Mononuclear cell (primary cell): ENCODE measurements around the gene NRN1L. TPM values are rescaled to one million over a fixed set of nuclear protein-coding genes. Genes with fewer than 3 reads are reported as not detected.
A peak's percentile ranks its signal among the peaks of the same experiment; 100 is the strongest.
"Not testable (repeated sequence)": the region's sequence is repeated elsewhere in the genome, so short reads cannot be mapped to it uniquely, and the experiment has no call there.

Source experiments
- H3K27me3 ChIP-seq: 2 replicates; pipeline ENCODE4 v1.6.0; 2011; ENCODE audit warnings: low read length, control low read depth; ENCODE audit not compliant: insufficient read depth
- H3K4me1 ChIP-seq: 2 replicates; pipeline ENCODE4 v1.5.1; 2011; ENCODE audit warnings: mild to moderate bottlenecking, low read length, control low read depth; ENCODE audit not compliant: insufficient read depth
- H3K4me3 ChIP-seq: 2 replicates; pipeline ENCODE4 v1.5.1; 2011; ENCODE audit warnings: mild to moderate bottlenecking, low read length, moderate library complexity
- H3K9me3 ChIP-seq: 2 replicates; pipeline ENCODE4 v1.5.1; 2011; ENCODE audit warnings: low read depth, mild to moderate bottlenecking, control low read depth, low read length
- total RNA-seq: library from RNA; depleted of rRNA; stranded (reverse); fragments of >200 nt; gene quantifications from one replicate; pipeline ENCODE4 v1.2.3, GENCODE V29; 2012

Gene NRN1L
- total RNA-seq, result not detected

DNA sequence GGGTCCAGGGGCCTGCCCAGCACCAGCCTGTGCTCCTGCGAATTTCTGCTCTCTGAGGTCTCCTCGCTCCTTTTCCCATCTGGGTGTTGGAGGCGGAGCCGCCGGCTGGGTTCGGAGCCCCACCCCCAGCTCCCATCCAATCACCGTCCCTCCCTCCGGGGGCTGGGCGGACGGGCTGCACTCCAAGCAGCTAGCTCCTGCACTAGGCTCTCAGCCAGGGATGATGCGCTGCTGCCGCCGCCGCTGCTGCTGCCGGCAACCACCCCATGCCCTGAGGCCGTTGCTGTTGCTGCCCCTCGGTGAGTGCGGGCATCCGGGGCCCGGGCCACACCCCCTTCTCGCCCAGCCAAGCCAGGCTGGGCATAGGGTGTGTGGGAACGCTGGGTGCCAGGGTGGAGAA, at the start of gene NRN1L:
Gene NRN1L (plus strand): TSS at position 202 of the 400 bp plus-strand sequence. CDS start 19 bp downstream, at position 221.
- H3K9me3 ChIP-seq, result no peaks in the 10 kb centered on the region
- H3K4me3 ChIP-seq, result no peak within 1 kb of the TSS
- H3K27me3 ChIP-seq, result no peaks in the 10 kb centered on the region
- no peaks in the 10 kb centered on the region for H3K4me1 ChIP-seq

DNA sequence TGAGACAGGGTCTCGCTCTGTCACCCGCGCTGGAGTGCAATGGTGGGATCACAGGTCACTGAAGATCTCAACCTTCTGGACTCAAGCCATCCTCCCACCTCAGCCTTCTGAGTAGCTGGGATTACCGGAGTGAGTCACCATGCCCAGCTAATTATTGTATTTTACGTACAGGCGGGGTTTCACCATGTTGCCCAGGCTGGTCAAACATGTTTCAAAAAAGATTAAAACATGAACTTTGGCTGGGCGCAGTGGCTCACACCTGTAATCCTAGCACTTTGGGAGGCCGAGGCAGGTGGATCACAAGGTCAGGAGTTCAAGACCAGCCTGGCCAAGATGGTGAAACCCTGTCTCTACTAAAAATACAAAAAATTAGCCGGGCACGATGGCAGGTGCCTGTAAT, 47.5 kb upstream of the NRN1L start:
- not testable (repeated sequence) for H3K27me3 ChIP-seq, H3K4me3 ChIP-seq, H3K9me3 ChIP-seq
- H3K4me1 ChIP-seq, result peaks cover 23% of the 10 kb centered on the region

DNA sequence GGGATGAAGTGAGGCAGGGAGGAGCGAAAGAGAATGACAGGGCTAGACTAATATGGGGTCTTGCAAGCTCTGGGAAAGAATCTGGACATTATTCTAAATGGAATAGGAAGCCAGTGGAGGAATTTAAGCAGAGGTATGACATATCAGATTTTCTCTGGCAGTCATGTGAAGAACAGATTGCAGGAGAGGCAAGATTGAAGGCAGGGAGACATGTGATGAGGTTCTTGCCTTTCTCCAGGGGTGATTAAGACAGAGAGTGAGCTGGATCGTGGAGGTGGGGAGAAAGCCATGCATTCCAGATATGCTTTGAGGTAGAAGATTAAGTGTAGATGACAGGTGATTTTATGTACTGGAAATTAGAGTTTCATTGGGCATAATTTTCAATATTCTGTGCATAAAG, 46.9 kb upstream of the NRN1L start:
- peaks cover 20% of the 10 kb centered on the region for H3K4me1 ChIP-seq
- H3K9me3 ChIP-seq, result no peaks in the 10 kb centered on the region
- no peaks in the 10 kb centered on the region for H3K27me3 ChIP-seq
- no peak overlapping the region for H3K4me3 ChIP-seq

DNA sequence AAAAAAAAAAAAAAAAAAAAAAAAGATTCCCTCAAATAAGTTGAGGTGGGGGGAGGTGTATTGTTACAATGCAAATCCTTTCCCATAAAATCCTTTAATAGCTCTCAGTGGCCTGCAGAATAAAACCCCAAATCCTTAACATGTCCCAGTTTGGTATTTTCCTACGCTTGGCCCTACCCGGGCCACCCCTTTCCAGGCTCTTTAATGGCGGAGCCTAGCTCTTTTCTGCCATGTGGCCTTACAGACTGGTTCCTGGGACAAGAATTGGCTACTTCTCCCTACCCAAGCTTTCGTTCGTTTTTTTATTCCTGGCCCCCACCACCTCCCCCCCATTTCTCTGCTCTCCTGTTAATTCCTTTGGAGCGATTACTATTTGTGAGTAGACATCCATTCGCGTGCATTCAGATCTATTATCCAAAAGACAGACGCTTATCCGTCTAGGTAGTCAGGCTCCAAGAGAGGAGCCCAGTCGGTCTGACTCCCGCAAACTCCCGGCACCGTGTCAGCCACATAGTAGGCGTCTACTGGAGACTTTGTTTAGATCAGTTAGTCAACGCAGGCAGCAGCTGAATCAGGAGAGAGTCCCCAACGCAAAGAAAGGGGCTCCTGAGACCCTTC, 43.4 kb upstream of the NRN1L start:
- Histone ChIP-seq H3K4me3 (peak overlapping the region; percentile 84), H3K27me3 (no peaks in the 10 kb centered on the region), H3K4me1 (peaks cover 40% of the 10 kb centered on the region), H3K9me3 (no peaks in the 10 kb centered on the region)

DNA sequence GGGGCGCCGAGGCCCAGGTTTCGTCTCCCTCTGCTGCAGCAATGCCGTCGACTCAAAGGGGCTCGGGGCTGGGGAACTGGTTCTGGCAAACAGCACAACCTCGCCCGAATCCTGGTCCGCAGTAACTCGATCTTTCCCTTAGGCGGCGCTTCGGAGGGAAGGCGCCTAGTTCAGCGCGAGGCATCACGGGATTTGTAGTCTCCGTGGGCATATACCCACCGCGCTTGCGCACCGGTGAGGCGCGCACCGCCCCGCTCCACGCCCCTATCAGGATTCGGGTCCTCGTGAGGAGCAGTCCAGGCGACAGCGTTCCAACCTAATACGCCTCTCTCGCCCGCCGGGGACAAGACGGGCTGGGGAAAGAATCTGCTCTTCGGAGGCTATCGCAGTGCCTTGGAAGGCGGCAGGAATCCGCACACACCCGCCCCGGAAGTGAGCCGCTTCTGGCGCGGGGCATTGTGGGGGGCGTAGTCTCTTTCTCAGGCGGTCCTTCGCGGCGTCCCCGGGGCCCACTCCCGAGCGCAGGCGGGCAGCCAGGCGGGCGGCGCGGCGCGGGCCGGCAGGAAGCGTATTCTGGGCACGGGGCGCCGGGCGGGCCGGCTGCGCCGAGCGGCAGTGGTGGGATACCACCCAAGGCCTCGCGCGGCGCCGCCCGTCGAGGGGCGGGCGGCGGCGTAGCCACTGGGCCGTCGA, 42.7 kb upstream of the NRN1L start, which contains the start of gene THAP11:
Gene THAP11 (plus strand): TSS at position 505 of the 693 bp plus-strand sequence. CDS start 235 bp downstream, outside the sequence.
- peak within 1 kb of the TSS; percentile 84 for H3K4me3 ChIP-seq
- H3K9me3 ChIP-seq, result no peaks in the 10 kb centered on the region
- H3K4me1 ChIP-seq, result peaks cover 41% of the 10 kb centered on the region
- H3K27me3 ChIP-seq, result no peaks in the 10 kb centered on the region

DNA sequence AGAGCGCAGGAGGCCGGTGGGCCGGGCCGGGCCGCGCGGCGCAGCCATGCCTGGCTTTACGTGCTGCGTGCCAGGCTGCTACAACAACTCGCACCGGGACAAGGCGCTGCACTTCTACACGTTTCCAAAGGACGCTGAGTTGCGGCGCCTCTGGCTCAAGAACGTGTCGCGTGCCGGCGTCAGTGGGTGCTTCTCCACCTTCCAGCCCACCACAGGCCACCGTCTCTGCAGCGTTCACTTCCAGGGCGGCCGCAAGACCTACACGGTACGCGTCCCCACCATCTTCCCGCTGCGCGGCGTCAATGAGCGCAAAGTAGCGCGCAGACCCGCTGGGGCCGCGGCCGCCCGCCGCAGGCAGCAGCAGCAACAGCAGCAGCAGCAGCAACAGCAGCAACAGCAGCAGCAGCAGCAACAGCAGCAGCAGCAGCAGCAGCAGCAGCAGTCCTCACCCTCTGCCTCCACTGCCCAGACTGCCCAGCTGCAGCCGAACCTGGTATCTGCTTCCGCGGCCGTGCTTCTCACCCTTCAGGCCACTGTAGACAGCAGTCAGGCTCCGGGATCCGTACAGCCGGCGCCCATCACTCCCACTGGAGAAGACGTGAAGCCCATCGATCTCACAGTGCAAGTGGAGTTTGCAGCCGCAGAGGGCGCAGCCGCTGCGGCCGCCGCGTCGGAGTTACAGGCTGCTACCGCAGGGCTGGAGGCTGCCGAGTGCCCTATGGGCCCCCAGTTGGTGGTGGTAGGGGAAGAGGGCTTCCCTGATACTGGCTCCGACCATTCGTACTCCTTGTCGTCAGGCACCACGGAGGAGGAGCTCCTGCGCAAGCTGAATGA, 42.0 kb upstream of the NRN1L start:
- peak overlapping the region; percentile 84 for H3K4me3 ChIP-seq
- peaks cover 46% of the 10 kb centered on the region for H3K4me1 ChIP-seq
- no peaks in the 10 kb centered on the region for H3K9me3 ChIP-seq
- H3K27me3 ChIP-seq, result no peaks in the 10 kb centered on the region

DNA sequence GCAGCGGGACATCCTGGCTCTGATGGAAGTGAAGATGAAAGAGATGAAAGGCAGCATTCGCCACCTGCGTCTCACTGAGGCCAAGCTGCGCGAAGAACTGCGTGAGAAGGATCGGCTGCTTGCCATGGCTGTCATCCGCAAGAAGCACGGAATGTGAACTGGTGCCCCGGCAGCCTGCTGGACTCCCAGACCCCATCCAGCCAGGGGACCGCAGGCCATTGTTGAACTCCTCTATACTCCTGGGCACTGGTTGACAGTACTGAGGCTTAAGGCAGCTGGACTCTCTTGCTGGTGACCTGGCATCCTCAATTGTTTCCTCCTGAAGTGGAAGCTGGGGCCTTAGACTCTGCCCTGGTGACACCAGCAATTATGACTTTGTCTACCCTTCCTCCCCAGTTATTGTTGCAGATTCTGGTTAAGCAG, 41.3 kb upstream of the NRN1L start:
- H3K4me3 ChIP-seq, result peak overlapping the region; percentile 84
- H3K9me3 ChIP-seq, result no peaks in the 10 kb centered on the region
- H3K4me1 ChIP-seq, result peaks cover 52% of the 10 kb centered on the region
- H3K27me3 ChIP-seq, result no peaks in the 10 kb centered on the region

DNA sequence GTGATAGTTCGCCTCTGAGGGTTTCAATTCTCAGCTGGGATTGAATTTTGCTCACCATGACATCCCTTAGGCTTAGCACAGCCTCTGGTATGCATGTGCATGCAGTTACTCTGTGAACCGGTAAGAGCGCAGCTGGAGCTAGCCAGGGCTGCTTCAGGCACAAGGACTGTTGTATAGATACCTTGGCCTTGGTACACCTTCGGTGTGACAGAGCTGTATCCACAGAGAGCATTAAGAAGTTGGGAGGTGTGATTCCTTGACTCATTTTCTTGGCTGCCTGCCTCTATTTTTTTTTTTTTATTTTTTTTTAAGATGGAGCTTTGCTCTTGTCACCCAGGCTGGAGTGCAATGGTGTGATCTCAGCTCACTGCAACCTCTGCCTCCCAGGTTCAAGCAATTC, 40.2 kb upstream of the NRN1L start:
- Histone ChIP-seq H3K4me3 (no peak overlapping the region), H3K4me1 (peaks cover 57% of the 10 kb centered on the region), H3K9me3 (no peaks in the 10 kb centered on the region), H3K27me3 (no peaks in the 10 kb centered on the region)

DNA sequence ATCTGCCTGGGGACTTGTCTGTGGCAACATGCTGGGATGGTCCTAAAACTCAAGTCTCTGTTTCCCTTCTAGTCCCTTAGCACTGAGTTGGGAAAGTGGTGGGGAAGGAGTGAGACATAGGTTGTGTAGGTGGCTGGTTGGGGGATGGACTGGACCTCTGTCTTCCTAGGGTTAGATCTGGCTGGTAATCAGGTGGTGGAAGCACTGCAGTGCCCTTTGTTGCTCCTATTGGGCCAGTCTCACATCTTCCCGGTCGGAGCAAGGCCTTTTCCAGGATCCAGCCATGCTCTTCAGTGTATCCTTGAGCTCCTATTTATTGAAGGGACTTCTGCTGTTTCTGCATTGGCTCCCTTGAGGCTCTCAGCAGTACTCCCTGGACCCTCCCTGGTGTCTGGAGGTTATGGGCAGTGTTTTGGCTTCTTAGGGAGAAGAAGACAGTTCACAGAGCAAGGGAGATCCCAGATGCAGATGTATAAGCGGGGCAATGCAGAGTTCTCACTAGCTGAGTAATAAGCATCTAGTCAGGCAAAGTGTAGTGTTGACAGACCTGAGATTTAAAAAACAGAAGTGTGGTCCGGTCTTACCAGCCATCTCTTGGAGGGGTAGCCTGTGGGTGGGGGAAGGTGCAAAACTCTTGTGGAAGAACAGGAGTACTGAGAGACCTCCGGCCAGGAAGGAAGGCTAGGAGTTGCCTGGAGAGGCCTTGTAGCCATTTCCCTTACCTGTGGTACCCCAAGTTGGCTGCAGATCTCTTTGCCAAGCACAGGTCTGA, 39.2 kb upstream of the NRN1L start:
- Histone ChIP-seq H3K9me3 (no peaks in the 10 kb centered on the region), H3K4me1 (peaks cover 57% of the 10 kb centered on the region), H3K4me3 (peak overlapping the region; percentile 69), H3K27me3 (no peaks in the 10 kb centered on the region)

DNA sequence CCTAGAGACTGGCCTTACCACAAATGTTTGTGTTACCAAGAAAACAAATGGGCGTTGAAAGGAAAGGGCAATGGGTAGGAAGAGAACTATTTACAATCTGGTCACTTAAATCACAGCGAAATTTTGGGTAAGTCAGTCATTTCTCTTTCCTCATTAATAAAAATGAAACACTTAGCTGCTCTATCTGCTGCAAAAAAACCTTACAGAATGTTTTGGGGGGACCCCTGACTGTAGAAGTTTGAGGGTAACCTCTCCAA, 38.7 kb upstream of the NRN1L start:
- peaks cover 57% of the 10 kb centered on the region for H3K4me1 ChIP-seq
- H3K9me3 ChIP-seq, result no peaks in the 10 kb centered on the region
- peak overlapping the region; percentile 69 for H3K4me3 ChIP-seq
- no peaks in the 10 kb centered on the region for H3K27me3 ChIP-seq

DNA sequence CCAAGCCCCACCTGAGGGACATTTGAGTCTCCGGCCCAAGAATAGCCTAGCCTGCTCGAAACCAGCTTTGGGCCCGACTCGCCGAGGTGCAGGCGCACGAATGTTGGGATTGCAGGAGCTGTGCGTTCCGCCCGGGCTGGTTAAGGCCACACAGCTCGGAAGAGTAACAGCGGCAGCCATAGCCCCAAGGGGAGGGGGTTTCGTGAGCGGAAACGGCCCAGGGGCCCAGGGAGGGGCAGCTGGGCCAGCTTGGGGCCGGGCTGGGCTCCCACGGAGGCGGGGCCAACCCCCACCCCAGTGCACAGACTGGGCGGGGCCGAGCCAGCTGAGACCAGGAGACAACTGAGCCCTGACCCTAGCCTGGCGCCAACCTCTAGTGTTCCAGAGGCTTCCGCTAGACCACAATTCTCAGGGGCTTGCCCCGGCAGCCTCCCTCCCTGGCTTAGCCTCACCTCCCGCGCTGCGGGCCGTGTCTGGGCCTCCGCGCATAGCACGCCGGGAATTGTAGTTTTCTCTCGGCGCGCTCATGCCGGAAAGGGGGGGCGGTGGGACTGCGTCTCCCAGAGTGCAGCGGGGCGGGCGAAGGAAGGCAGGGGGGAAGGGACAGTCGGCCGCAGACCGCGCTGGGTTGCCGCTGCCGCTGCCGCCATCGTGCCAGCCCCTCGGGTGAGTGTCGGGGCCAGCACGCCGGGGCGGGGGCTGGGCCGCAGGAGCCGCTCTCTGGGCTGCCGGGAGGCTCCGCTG, 38.2 kb upstream of the NRN1L start, which contains the start of gene NUTF2:
Gene NUTF2 (plus strand): TSS at position 614 of the 744 bp plus-strand sequence. CDS start 18,198 bp downstream, outside the sequence.
- Histone ChIP-seq H3K4me1 (peaks cover 53% of the 10 kb centered on the region), H3K27me3 (no peaks in the 10 kb centered on the region), H3K9me3 (no peaks in the 10 kb centered on the region), H3K4me3 (peak within 1 kb of the TSS; percentile 69)

DNA sequence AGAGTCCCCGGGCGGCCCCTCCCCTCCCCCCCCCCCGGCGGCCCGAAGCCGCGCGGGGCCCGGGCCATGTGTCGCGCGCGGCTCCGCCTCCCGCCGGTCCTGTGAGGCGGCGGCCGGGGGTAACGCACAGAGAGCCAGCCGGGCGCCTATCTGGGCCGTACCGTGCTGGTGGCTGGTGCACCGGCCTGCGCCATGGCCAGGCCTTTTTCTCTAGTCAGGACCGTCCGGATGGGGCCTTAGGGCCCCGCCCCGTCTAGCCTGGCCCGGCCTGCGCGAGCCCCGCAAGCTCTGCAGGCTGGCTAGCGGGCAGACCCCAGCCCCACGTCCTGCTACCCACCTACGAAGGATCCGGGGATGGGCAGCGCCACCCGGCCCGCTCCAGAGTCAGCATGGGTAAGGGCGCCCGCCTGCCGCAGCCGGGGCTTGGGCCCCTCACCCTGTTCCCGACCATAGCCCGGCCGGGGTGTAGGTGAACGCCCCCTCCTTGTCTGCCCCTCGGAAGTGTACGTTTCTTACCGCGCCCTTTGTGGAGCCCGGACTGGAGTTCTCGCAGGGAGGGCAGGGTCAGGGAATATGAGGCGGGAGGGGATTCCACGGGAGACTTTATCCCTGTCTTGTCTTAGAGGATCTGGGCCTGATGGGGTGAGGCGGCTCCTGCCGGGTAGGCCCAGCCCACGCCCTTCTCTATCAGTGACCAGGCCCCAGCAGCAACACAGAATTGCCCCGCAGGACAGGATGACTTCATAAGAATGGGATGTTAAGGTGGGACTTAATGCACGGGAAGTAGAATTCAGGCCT, 37.4 kb upstream of the NRN1L start, which contains the start of gene CENPT:
Gene CENPT (minus strand): TSS at position 630 of the 798 bp plus-strand sequence. CDS start 13,834 bp downstream, outside the sequence.
- no peaks in the 10 kb centered on the region for H3K27me3 ChIP-seq
- peak within 1 kb of the TSS; percentile 69 for H3K4me3 ChIP-seq
- peaks cover 51% of the 10 kb centered on the region for H3K4me1 ChIP-seq
- no peaks in the 10 kb centered on the region for H3K9me3 ChIP-seq

DNA sequence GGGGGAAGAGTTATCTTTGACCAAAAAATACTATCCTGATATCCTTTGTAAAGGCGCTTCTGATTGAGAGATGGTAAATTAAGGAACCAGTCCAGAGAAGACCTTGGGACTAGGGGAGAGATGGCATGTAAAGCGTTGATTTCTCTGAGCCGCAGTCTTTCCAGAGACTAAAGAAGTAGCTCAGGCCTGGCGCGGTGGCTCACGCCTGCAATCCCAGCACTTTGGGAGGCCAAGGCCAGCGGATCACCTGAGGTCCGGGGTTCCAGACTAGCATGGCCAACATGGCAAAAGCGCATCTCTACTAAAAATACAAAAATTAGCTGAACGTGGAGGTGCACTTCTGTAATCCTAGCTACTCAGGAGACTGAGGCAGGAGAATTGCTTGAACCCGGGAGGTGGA, 36.6 kb upstream of the NRN1L start:
- no peak overlapping the region for H3K4me3 ChIP-seq
- H3K4me1 ChIP-seq, result peaks cover 49% of the 10 kb centered on the region
- no peaks in the 10 kb centered on the region for H3K27me3 ChIP-seq
- no peaks in the 10 kb centered on the region for H3K9me3 ChIP-seq
